Mesenchymal stem cell (in vitro differentiated cells and primary cell): ENCODE data around the gene DNM1.
A peak's percentile ranks its signal among the peaks of the same experiment; 100 is the strongest.

ENCODE experiments used
- DNase-seq: peaks from one replicate; pipeline ENCODE4 v3.0.0-alpha.2; 2013
- H2AFZ ChIP-seq: one replicate; pipeline ENCODE4 v1.6.1; 2013; ENCODE audit warnings: low read depth, mild to moderate bottlenecking, control low read depth, inconsistent platforms, low read length, moderate library complexity
- H2AK5ac ChIP-seq: 2 replicates; pipeline ENCODE4 v1.6.1; 2013; ENCODE audit warnings: low read length, moderate library complexity, mild to moderate bottlenecking, inconsistent platforms; ENCODE audit not compliant: severe bottlenecking
- H2BK120ac ChIP-seq: one replicate; pipeline ENCODE4 v1.6.1; 2013; ENCODE audit warnings: low read depth, mild to moderate bottlenecking, inconsistent platforms, low read length, moderate library complexity
- H2BK12ac ChIP-seq, 2 experiments: one replicate each; pipeline ENCODE4 v1.6.1; 2013; ENCODE audit warnings: inconsistent platforms in 2 of 2, low read length in 2 of 2, mild to moderate bottlenecking in 2 of 2, moderate library complexity in 2 of 2, control low read depth in 1 of 2
- H2BK15ac ChIP-seq: one replicate; pipeline ENCODE4 v1.6.1; 2013; ENCODE audit warnings: mild to moderate bottlenecking, low read depth, inconsistent platforms; ENCODE audit not compliant: poor library complexity, severe bottlenecking
- H2BK5ac ChIP-seq: 2 replicates; pipeline ENCODE4 v1.6.1; 2013; ENCODE audit warnings: low read depth, mild to moderate bottlenecking, low read length, control low read depth, inconsistent platforms; ENCODE audit not compliant: poor library complexity, severe bottlenecking
- H3K14ac ChIP-seq, 2 experiments: one replicate each; pipeline ENCODE4 v1.6.1; 2013; ENCODE audit warnings: inconsistent platforms in 2 of 2, low read length in 2 of 2, control low read depth in 1 of 2, mild to moderate bottlenecking in 1 of 2, moderate library complexity in 1 of 2
- H3K18ac ChIP-seq, 2 experiments: one replicate each; pipeline ENCODE4 v1.6.1; 2013; ENCODE audit warnings: inconsistent platforms in 2 of 2, low read length in 2 of 2, control low read depth in 1 of 2, low read depth in 1 of 2, mild to moderate bottlenecking in 1 of 2
- H3K23ac ChIP-seq, 2 experiments: one replicate each; pipeline ENCODE4 v1.6.1; 2013; ENCODE audit warnings: inconsistent platforms in 2 of 2, low read length in 2 of 2, mild to moderate bottlenecking in 2 of 2, moderate library complexity in 2 of 2, control low read depth in 1 of 2
- H3K27ac ChIP-seq: 2 replicates; pipeline ENCODE4 v1.5.1; 2013; ENCODE audit warnings: mild to moderate bottlenecking, moderate library complexity, low read length, control low read depth, inconsistent platforms; ENCODE audit not compliant: poor library complexity, severe bottlenecking
- H3K27me3 ChIP-seq, 2 experiments: 2 replicates each; pipeline versions ENCODE4 v1.6.1 to v1.7.0; 2013; ENCODE audit warnings: low read length in 2 of 2, mild to moderate bottlenecking in 2 of 2, moderate library complexity in 2 of 2, control low read depth in 1 of 2, inconsistent platforms in 1 of 2; ENCODE audit not compliant: control insufficient read depth in 1 of 2, insufficient read depth in 1 of 2
- H3K36me3 ChIP-seq, 2 experiments: 2 replicates each; pipeline versions ENCODE4 v1.6.1 to v1.7.0; 2013; ENCODE audit warnings: low read length in 2 of 2, control low read depth in 1 of 2, inconsistent platforms in 1 of 2, low read depth in 1 of 2, mild to moderate bottlenecking in 1 of 2; ENCODE audit not compliant: insufficient read depth in 2 of 2, control insufficient read depth in 1 of 2
- H3K4ac ChIP-seq, 2 experiments: one replicate each; pipeline ENCODE4 v1.6.1; 2013; ENCODE audit warnings: inconsistent platforms in 2 of 2, low read length in 2 of 2, mild to moderate bottlenecking in 2 of 2, moderate library complexity in 2 of 2, control low read depth in 1 of 2, low read depth in 1 of 2
- H3K4me1 ChIP-seq: 2 replicates; pipeline ENCODE4 v1.6.1; 2013; ENCODE audit warnings: low read depth, low read length, control low read depth; ENCODE audit not compliant: control insufficient read depth, insufficient read depth
- H3K4me2 ChIP-seq: 2 replicates; pipeline ENCODE4 v1.6.1; 2013; ENCODE audit warnings: low read length, mild to moderate bottlenecking, inconsistent platforms; ENCODE audit not compliant: poor library complexity, severe bottlenecking
- H3K4me3 ChIP-seq, 2 experiments: 2 replicates each; pipeline versions ENCODE4 v1.5.1 to v1.7.0; 2013; ENCODE audit warnings: low read length in 2 of 2, mild to moderate bottlenecking in 2 of 2, control low read depth in 1 of 2, low read depth in 1 of 2; ENCODE audit not compliant: insufficient read depth in 1 of 2
- H3K79me1 ChIP-seq: replicated peaks from 2 replicates; pipeline ENCODE4 v1.6.1; 2013; ENCODE audit warnings: mild to moderate bottlenecking, control low read depth, low read length, inconsistent platforms; ENCODE audit not compliant: poor library complexity, severe bottlenecking
- H3K9ac ChIP-seq: 2 replicates; pipeline ENCODE4 v1.7.0; 2013; ENCODE audit warnings: mild to moderate bottlenecking, low read length, moderate library complexity
- H3K9me3 ChIP-seq: 2 replicates; pipeline ENCODE4 v1.7.0; 2013; ENCODE audit warnings: mild to moderate bottlenecking, low read length; ENCODE audit not compliant: control insufficient read depth
- H4K8ac ChIP-seq: one replicate; pipeline ENCODE4 v1.6.1; 2013; ENCODE audit warnings: inconsistent platforms, mild to moderate bottlenecking, low read length, moderate library complexity
- H4K91ac ChIP-seq: one replicate; pipeline ENCODE4 v1.6.1; 2013; ENCODE audit warnings: mild to moderate bottlenecking, low read length, inconsistent platforms
- WGBS: methylation state at CpG from one replicate; pipeline ENCODE4 v1.1.7; 2013; ENCODE audit warnings: mixed read lengths; 5-methylcytosine and 5-hydroxymethylcytosine counted together

The DNM1 gene

DNA sequence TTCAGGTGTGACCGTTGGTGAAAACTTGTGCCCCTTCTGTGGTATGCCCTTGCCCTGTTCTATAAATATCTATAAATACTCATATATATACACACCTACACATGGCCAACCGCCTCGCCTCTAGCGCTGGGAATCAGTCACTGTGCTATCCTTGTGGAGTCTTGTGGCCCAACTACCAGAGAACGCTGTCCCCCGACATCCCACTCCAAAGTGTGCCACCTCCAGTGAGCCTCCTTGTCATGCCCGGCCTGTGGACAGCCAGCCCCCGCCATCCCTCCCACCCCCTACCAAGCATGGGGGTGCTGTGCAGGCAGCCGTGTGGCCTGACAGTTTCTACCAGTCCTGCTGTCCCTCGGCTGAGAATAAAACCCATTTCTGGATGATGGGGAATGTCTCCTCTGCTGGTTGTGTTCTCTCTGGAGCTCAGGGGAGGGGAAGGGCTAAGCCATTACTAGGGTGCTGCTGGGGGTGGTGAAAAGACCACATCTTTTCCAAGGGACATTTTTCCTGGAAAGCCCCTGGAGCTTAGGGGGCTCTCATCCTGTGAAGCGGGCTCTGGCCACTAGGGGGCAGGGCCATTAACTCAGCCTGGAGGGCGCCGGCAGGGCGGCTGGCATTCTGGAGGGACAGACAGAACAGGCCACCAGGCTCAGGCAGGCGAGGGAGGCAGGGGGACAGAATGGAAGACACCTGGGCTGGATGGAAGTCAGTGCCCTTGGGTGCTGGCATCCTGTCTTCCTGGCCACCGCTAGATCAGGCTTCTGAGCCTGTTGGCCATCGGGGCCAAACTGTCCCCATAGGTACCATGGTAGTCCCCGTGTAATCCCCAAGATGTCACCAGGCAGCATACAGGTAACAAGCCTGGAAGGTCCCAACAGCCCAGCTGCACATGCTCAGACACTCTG, 51.9 kb downstream of the DNM1 start:
- no peak overlapping the region for H2BK15ac ChIP-seq
- no peaks in the 10 kb centered on the region for H3K27me3 ChIP-seq
- peak overlapping the region; percentile 66 for H4K8ac ChIP-seq
- H3K4me3 ChIP-seq, result no peak overlapping the region
- peaks cover 26% of the 10 kb centered on the region for H3K4me1 ChIP-seq
- no peak overlapping the region for H2AK5ac ChIP-seq
- H3K79me1 ChIP-seq, result peaks cover 2% of the 10 kb centered on the region
- H3K9ac ChIP-seq, result no peak overlapping the region
- H3K27ac ChIP-seq, result no peak overlapping the region
- no peak overlapping the region for H2AFZ ChIP-seq
- peak; percentile 73 for DNase-seq
- H3K36me3 ChIP-seq, result peaks cover 72 to 85% of the 10 kb centered on the region in 2 experiments
- H3K18ac ChIP-seq, result no peak overlapping the region
- H2BK5ac ChIP-seq, result no peak overlapping the region
- no peak overlapping the region for H3K23ac ChIP-seq
- H3K14ac ChIP-seq, result no peak overlapping the region
- H4K91ac ChIP-seq, result no peak overlapping the region
- no peak overlapping the region for H2BK120ac ChIP-seq
- no peak overlapping the region for H3K4me2 ChIP-seq
- H3K4ac ChIP-seq, result no peak overlapping the region
- 66% methylated on average over 17 of the region's 18 CpGs for WGBS
- H2BK12ac ChIP-seq, result no peak overlapping the region
- H3K9me3 ChIP-seq, result no peaks in the 10 kb centered on the region

DNA sequence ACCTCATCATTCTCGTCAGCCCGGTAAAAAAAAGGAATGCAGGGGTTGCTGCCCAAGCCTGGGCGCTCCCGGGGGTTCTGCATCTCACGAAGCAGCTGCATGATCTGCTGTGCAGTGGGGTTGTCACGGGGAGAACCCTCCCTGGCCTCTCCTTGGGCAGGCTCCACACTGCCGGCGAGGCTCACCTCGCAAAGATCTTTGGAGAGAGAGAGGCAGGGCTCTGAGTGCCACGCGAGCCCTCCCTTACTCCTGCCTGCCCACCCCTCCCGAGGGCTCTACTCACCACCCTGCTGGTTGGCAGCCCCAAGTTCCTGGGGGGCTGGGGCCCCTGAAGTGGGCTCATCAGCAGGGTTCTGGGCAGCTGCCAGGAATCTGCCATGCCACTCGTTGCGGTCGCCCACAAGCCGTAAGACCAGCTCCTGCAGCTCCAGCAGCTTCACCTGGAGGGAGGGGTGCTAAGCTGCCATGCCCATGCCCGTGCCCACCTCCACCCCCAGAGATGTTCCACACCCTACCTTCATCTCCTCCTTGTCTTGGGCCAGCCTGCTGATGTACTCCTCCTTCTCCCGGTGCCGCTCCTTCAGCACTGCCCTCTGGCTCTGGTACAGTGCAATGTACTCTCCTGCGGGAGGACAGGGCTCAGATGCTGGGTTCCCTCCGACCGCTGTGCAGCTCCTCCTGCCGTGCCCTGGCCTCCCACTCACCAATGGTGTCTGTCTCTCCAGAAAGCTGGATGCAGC, 54.1 kb downstream of the DNM1 start:
- H3K23ac ChIP-seq, result no peak overlapping the region
- H3K9me3 ChIP-seq, result no peaks in the 10 kb centered on the region
- H4K91ac ChIP-seq, result no peak overlapping the region
- no peak overlapping the region for H3K4ac ChIP-seq
- no peaks in the 10 kb centered on the region for H3K27me3 ChIP-seq
- H3K9ac ChIP-seq, result no peak overlapping the region
- H3K4me1 ChIP-seq, result peaks cover 18% of the 10 kb centered on the region
- no peak overlapping the region for H3K18ac ChIP-seq
- H4K8ac ChIP-seq, result no peak overlapping the region
- H2BK120ac ChIP-seq, result no peak overlapping the region
- 97% methylated on average over 23 of the region's 23 CpGs for WGBS
- no peak overlapping the region for H2BK5ac ChIP-seq
- no peak for DNase-seq
- no peak overlapping the region for H2BK15ac ChIP-seq
- H2BK12ac ChIP-seq, result no peak overlapping the region
- no peak overlapping the region for H3K4me3 ChIP-seq
- H3K4me2 ChIP-seq, result no peak overlapping the region
- H2AFZ ChIP-seq, result no peak overlapping the region
- H3K14ac ChIP-seq, result no peak overlapping the region
- no peak overlapping the region for H2AK5ac ChIP-seq
- H3K27ac ChIP-seq, result no peak overlapping the region
- peaks cover 10% of the 10 kb centered on the region for H3K79me1 ChIP-seq
- H3K36me3 ChIP-seq, result peaks cover 84 to 88% of the 10 kb centered on the region in 2 experiments

GRCh38 chr9:128257907-128258306, 54.7 kb downstream of the DNM1 start:
- DNase-seq, result no peak
- Histone ChIP-seq H2AK5ac (no peak overlapping the region), H3K14ac (no peak overlapping the region), H3K4me1 (peaks cover 16% of the 10 kb centered on the region), H3K4me3 (no peak overlapping the region), H2BK12ac (no peak overlapping the region), H3K23ac (no peak overlapping the region), H3K79me1 (peaks cover 16% of the 10 kb centered on the region), H2AFZ (no peak overlapping the region), H3K9ac (no peak overlapping the region), H3K9me3 (no peaks in the 10 kb centered on the region), H4K8ac (no peak overlapping the region), H2BK5ac (no peak overlapping the region), H3K18ac (no peak overlapping the region), H2BK120ac (no peak overlapping the region), H4K91ac (no peak overlapping the region), H3K36me3 (peaks cover 86 to 88% of the 10 kb centered on the region in 2 experiments), H3K27ac (no peak overlapping the region), H3K27me3 (no peaks in the 10 kb centered on the region), H2BK15ac (no peak overlapping the region), H3K4me2 (no peak overlapping the region), H3K4ac (no peak overlapping the region)
- WGBS, result 95% methylated on average over 11 of the region's 11 CpGs

- no peak overlapping the region for H2BK12ac ChIP-seq
- H4K8ac ChIP-seq, result peak overlapping the region; percentile 29
- H3K27ac ChIP-seq, result no peak overlapping the region
- DNase-seq, result no peak
- peaks cover 12% of the 10 kb centered on the region for H3K4me1 ChIP-seq
- no peak overlapping the region for H3K23ac ChIP-seq
- H3K9ac ChIP-seq, result no peak overlapping the region
- no peaks in the 10 kb centered on the region for H3K27me3 ChIP-seq
- no peak overlapping the region for H3K14ac ChIP-seq
- H2AFZ ChIP-seq, result no peak overlapping the region
- no peak overlapping the region for H2BK15ac ChIP-seq
- WGBS, result 93% methylated on average over 3 of the region's 6 CpGs
- H3K4me3 ChIP-seq, result no peak overlapping the region
- H3K4me2 ChIP-seq, result no peak overlapping the region
- H4K91ac ChIP-seq, result no peak overlapping the region
- no peak overlapping the region for H2BK5ac ChIP-seq
- H3K79me1 ChIP-seq, result peaks cover 16% of the 10 kb centered on the region
- H3K36me3 ChIP-seq, result peaks cover 86 to 88% of the 10 kb centered on the region in 2 experiments
- H2BK120ac ChIP-seq, result no peak overlapping the region
- H3K4ac ChIP-seq, result no peak overlapping the region
- no peak overlapping the region for H3K18ac ChIP-seq
- H2AK5ac ChIP-seq, result no peak overlapping the region
- no peaks in the 10 kb centered on the region for H3K9me3 ChIP-seq
These were observed 55.1 kb downstream of the DNM1 start for GRCh38 chr9:128258326-128258725.
